B cell (primary cell): Measurements from ENCODE around the gene KTN1. TPM values are rescaled to one million over a fixed set of nuclear protein-coding genes. Genes with fewer than 3 reads are reported as not detected.

Experiments
- ATAC-seq: fragments of 200-7000 bp; cut with Tn5 transposase; one replicate; pipeline ENCODE4 v1.10.0; 2021; ENCODE audit warnings: low read depth, mild to moderate bottlenecking, moderate number of reproducible peaks, moderate library complexity
- CTCF ChIA-PET: fragments of 350-600 bp; sonication (Branson Sonifier 250); formaldehyde crosslinking; loops from one replicate; lab custom pipeline; 2021; ENCODE audit warnings: antibody characterized with exemption, inconsistent platforms; lab: Charles Lee
- POLR2A ChIA-PET: fragments of 350-600 bp; sonication (Branson Sonifier 250); formaldehyde crosslinking; loops from one replicate; lab custom pipeline; 2021; ENCODE audit warnings: antibody characterized with exemption; lab: Charles Lee
- DNase-seq: peaks from one replicate; pipeline ENCODE4 v3.0.0; 2013
- H2AFZ ChIP-seq: 2 replicates; pipeline ENCODE4 v1.6.1; 2012; ENCODE audit warnings: mild to moderate bottlenecking, low read depth, low read length; ENCODE audit not compliant: insufficient read depth, poor library complexity, severe bottlenecking
- H3K27ac ChIP-seq, 2 donors: 1 replicate in 1 of 2; 2 replicates in 1 of 2; pipeline ENCODE4 v1.5.1; 2012 to 2013; ENCODE audit warnings: low read length in 2 of 2, mild to moderate bottlenecking in 2 of 2, moderate library complexity in 1 of 2
- H3K27me3 ChIP-seq, 4 experiments: fragments of 200-600 bp in 1 of 4; sonication (generic) in 1 of 4; replicated peaks in 1 of 4; 1 replicate in 2 of 4; 2 replicates in 2 of 4; pipeline versions ENCODE4 v1.6.1 to v1.7.0; 2013 to 2016; ENCODE audit warnings: low read length in 3 of 4, mild to moderate bottlenecking in 2 of 4, mixed read lengths in 1 of 4, moderate library complexity in 1 of 4; ENCODE audit not compliant: insufficient read depth in 4 of 4, control insufficient read depth in 3 of 4; ENCODE audit errors: control extremely low read depth in 1 of 4
- H3K36me3 ChIP-seq, 2 experiments: replicated peaks in 1 of 2; 1 replicate in 1 of 2; 2 replicates in 1 of 2; pipeline versions ENCODE4 v1.6.1 to v1.7.1; 2013; ENCODE audit warnings: low read length in 1 of 2; ENCODE audit not compliant: insufficient read depth in 2 of 2, control insufficient read depth in 1 of 2; ENCODE audit errors: control extremely low read depth in 1 of 2, extremely low read depth in 1 of 2
- H3K4me1 ChIP-seq, 2 donors: fragments of 200-600 bp in 1 of 2; sonication (generic) in 1 of 2; 1 replicate in 1 of 2; 2 replicates in 1 of 2; pipeline versions ENCODE4 v1.5.1 to v1.6.1; 2013 to 2017; ENCODE audit warnings: low read length in 2 of 2; ENCODE audit not compliant: control insufficient read depth in 2 of 2, insufficient read depth in 2 of 2
- H3K4me2 ChIP-seq: replicated peaks from 2 replicates; pipeline ENCODE3; 2012; ENCODE audit warnings: mild to moderate bottlenecking, low read depth, low read length; ENCODE audit not compliant: poor library complexity, severe bottlenecking
- H3K4me3 ChIP-seq, 5 experiments: fragments of 200-600 bp in 1 of 5; sonication (generic) in 1 of 5; 1 replicate in 3 of 5; 2 replicates in 2 of 5; pipeline versions ENCODE4 v1.5.1 to v1.7.0; 2011 to 2016; ENCODE audit warnings: low read length in 4 of 5, mild to moderate bottlenecking in 4 of 5, low read depth in 2 of 5, control low read depth in 1 of 5, moderate library complexity in 1 of 5; ENCODE audit not compliant: insufficient read depth in 1 of 5; ENCODE audit errors: control extremely low read depth in 1 of 5, extremely low read depth in 1 of 5
- H3K79me2 ChIP-seq: fragments of 200-600 bp; sonication (generic); one replicate; pipeline ENCODE4 v1.6.0; 2016; ENCODE audit warnings: low read length; ENCODE audit not compliant: control insufficient read depth, insufficient read depth
- H3K9ac ChIP-seq: fragments of 200-600 bp; sonication (generic); 2 replicates; pipeline ENCODE4 v1.6.1; 2017; ENCODE audit warnings: mild to moderate bottlenecking, low read length, moderate library complexity
- H3K9me3 ChIP-seq, 3 donors: one replicate each; pipeline versions ENCODE4 v1.6.1 to v1.7.1; 2013; ENCODE audit warnings: low read length in 2 of 3; ENCODE audit not compliant: control insufficient read depth in 2 of 3, insufficient read depth in 1 of 3; ENCODE audit errors: control extremely low read depth in 1 of 3
- H4K20me1 ChIP-seq: 2 replicates; pipeline ENCODE4 v1.6.0; 2012; ENCODE audit warnings: mild to moderate bottlenecking, low read length; ENCODE audit not compliant: insufficient read depth, control insufficient read depth, poor library complexity, severe bottlenecking
- H3K27ac Mint-ChIP-seq: one replicate; pipeline ENCODE4 v1.8.0; 2021; ENCODE audit warnings: mixed read lengths
- H3K27me3 Mint-ChIP-seq: one replicate; pipeline ENCODE4 v1.8.0; 2021; ENCODE audit warnings: mixed read lengths
- H3K4me1 Mint-ChIP-seq: one replicate; pipeline ENCODE4 v1.8.0; 2021; ENCODE audit warnings: mixed read lengths
- H3K4me3 Mint-ChIP-seq: one replicate; pipeline ENCODE4 v1.8.0; 2021; ENCODE audit warnings: mixed read lengths
- H3K9me3 Mint-ChIP-seq: one replicate; pipeline ENCODE4 v1.8.0; 2022; ENCODE audit warnings: mixed read lengths; ENCODE audit not compliant: insufficient read depth
- EZH2 ChIP-seq: IDR thresholded peaks from 2 replicates; pipeline ENCODE4 v1.6.1; 2012; ENCODE audit warnings: borderline replicate concordance, low read depth, mild to moderate bottlenecking, moderate library complexity, low read length; ENCODE audit not compliant: insufficient read depth, poor library complexity, severe bottlenecking
- WGBS: methylation state at CpG from one replicate; pipeline ENCODE4 v1.1.5; 2013; ENCODE audit warnings: missing lambda C conversion rate; ENCODE audit not compliant: insufficient coverage; 5-methylcytosine and 5-hydroxymethylcytosine counted together
- intact Hi-C: fragments of 100-400 bp; cut with micrococcal nuclease; formaldehyde crosslinking; loops from one replicate; pipeline ENCODE4 v1.10.0; 2022
- polyA plus RNA-seq: library from polyadenylated mRNA; depleted of rRNA; stranded (reverse); fragments of >200 nt; gene quantifications from 2 replicates; pipeline ENCODE4 v1.2.3, GENCODE V29; 2012
- total RNA-seq, 2 donors: library from RNA; stranded (reverse); fragments of 120-200 nt in 1 of 2; gene quantifications; 1 replicate in 1 of 2; 2 replicates in 1 of 2; pipeline versions ENCODE4 v1.2.3 to v1.2.4, GENCODE V29; 2013 to 2022
- TF ChIP-seq, protein P1 (sequence below): fragments of 200-600 bp; IDR thresholded peaks from one replicate; pipeline ENCODE4 v1.8.0; 2022; ENCODE audit warnings: antibody characterized with exemption, mild to moderate bottlenecking

The KTN1 gene
- total and polyA plus RNA-seq, 2 donors (not counting 1 experiment from before 2014, with no cell fraction given) = 25.8 to 123 TPM

DNA sequence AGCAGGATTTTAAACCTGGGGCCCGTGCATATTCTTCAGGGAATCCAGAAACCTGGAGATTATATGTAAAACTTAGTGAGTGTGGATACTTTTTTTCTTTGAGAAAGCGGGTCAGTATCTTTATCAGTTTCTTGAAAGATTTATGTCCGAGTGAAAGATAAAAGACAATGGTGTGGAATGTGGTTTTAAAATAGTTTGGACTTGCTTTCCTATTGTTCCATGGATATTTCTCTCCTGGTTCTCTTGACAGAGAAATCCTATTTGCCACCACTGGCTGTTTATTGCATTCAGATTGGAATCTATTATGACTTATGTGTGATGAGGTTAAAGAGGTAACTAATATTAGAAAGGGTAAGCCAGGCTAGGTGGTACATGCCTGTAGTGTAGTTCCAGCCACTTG is 27.4 kb downstream of the KTN1 start:
- POLR2A ChIA-PET = no interaction called here
- 86% methylated on average over 1 of the region's 3 CpGs for WGBS
- TF ChIP-seq, protein P1, sequence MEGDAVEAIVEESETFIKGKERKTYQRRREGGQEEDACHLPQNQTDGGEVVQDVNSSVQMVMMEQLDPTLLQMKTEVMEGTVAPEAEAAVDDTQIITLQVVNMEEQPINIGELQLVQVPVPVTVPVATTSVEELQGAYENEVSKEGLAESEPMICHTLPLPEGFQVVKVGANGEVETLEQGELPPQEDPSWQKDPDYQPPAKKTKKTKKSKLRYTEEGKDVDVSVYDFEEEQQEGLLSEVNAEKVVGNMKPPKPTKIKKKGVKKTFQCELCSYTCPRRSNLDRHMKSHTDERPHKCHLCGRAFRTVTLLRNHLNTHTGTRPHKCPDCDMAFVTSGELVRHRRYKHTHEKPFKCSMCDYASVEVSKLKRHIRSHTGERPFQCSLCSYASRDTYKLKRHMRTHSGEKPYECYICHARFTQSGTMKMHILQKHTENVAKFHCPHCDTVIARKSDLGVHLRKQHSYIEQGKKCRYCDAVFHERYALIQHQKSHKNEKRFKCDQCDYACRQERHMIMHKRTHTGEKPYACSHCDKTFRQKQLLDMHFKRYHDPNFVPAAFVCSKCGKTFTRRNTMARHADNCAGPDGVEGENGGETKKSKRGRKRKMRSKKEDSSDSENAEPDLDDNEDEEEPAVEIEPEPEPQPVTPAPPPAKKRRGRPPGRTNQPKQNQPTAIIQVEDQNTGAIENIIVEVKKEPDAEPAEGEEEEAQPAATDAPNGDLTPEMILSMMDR = no peak
- TF ChIP-seq EZH2 = no peak
- H3K4me1 ChIP-seq = peaks cover 2 to 4% of the 10 kb centered on the region in 2 donors
- H3K9ac ChIP-seq = no peak overlapping the region
- no peaks in the 10 kb centered on the region for H3K9me3 ChIP-seq
- peaks cover 84% of the 10 kb centered on the region for H3K79me2 ChIP-seq
- H3K27ac ChIP-seq = no peak overlapping the region
- peaks cover under 1 to 3% of the 10 kb centered on the region in 2 experiments for H3K36me3 ChIP-seq
- no peak for ATAC-seq
- peaks cover 76% of the 10 kb centered on the region for H4K20me1 ChIP-seq
- CTCF ChIA-PET = no interaction called here
- Mint-ChIP-seq H3K27ac (no peak overlapping the region), H3K4me3 (no peak overlapping the region), H3K27me3 (no peaks in the 10 kb centered on the region), H3K4me1 (peaks cover 22% of the 10 kb centered on the region), H3K9me3 (no peaks in the 10 kb centered on the region)
- intact Hi-C loops = no loop called here
- no peak overlapping the region for H3K4me3 ChIP-seq
- no peak for DNase-seq
- no peak overlapping the region for H3K4me2 ChIP-seq
- H3K27me3 ChIP-seq = no peaks in the 10 kb centered on the region
- no peak overlapping the region for H2AFZ ChIP-seq

DNA sequence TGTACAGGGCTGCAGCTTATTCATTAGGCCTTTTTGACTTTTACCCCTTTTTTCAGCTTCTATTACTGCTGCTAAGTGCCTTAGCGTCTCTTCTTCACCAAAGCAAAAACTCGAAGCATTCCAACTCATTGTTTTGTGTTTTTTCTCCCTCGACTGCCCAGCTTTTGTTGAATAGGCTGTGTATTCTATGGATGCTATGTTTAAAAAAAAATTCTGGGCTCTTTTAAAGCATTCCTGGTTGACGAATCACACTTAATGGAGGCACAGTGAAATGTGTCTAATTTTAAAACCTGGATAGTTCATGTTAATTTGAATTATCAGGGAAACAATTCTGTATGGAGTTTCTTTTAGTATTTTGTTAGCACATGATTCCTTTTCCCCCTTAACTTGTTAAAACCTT is 29.7 kb downstream of the KTN1 start:
- no peaks in the 10 kb centered on the region for H3K27me3 ChIP-seq
- TF ChIP-seq EZH2 = no peak
- TF ChIP-seq, protein P1 = no peak
- ATAC-seq (no peak), DNase-seq (no peak)
- no peaks in the 10 kb centered on the region for H3K9me3 Mint-ChIP-seq
- no peak overlapping the region for H3K9ac ChIP-seq
- CTCF ChIA-PET = no interaction called here
- no peaks in the 10 kb centered on the region for H3K27me3 Mint-ChIP-seq
- H3K79me2 ChIP-seq = peaks cover 69% of the 10 kb centered on the region
- POLR2A ChIA-PET = no interaction called here
- no peak overlapping the region for H3K27ac ChIP-seq
- WGBS = 100% methylated on average over 1 of the region's 4 CpGs
- H3K27ac Mint-ChIP-seq = no peak overlapping the region
- no peak overlapping the region for H3K4me3 ChIP-seq
- H3K4me2 ChIP-seq = no peak overlapping the region
- H3K4me1 ChIP-seq = peaks cover 2 to 4% of the 10 kb centered on the region in 2 donors
- H4K20me1 ChIP-seq = peaks cover 66% of the 10 kb centered on the region
- intact Hi-C loops = no loop called here
- H3K4me3 Mint-ChIP-seq = no peak overlapping the region
- H3K4me1 Mint-ChIP-seq = peaks cover 40% of the 10 kb centered on the region
- no peak overlapping the region for H2AFZ ChIP-seq
- peaks cover 7 to 9% of the 10 kb centered on the region in 2 experiments for H3K36me3 ChIP-seq
- no peaks in the 10 kb centered on the region for H3K9me3 ChIP-seq
